Thoracic aorta (tissue), 2 donors: ENCODE measurements around the gene CFAP210. TPM values are rescaled to one million over a fixed set of nuclear protein-coding genes. Genes with fewer than 3 reads are reported as not detected.
"Not testable (repeated sequence)": the region's sequence is repeated elsewhere in the genome, so short reads cannot be mapped to it uniquely, and the experiment has no call there.

ENCODE experiments used
- ATAC-seq: fragments of 150-250 bp; one replicate; pipeline ENCODE4 v1.8.0; 2017; ENCODE audit warnings: low read depth; ENCODE audit not compliant: insufficient number of reproducible peaks, low FRiP score
- DNase-seq: peaks from one replicate; pipeline ENCODE4 v3.0.0-alpha.2; 2020; ENCODE audit warnings: low spot score
- H3K27ac ChIP-seq, 2 donors: fragments of 200-600 bp; sonication (generic); 1 replicate in 1 of 2; 2 replicates in 1 of 2; pipeline ENCODE4 v1.5.1; 2016; ENCODE audit warnings: mild to moderate bottlenecking in 2 of 2, moderate library complexity in 2 of 2
- H3K27me3 ChIP-seq: fragments of 200-600 bp; sonication (generic); replicated peaks from 2 replicates; pipeline ENCODE4 v1.6.0; 2016; ENCODE audit warnings: mild to moderate bottlenecking; ENCODE audit not compliant: insufficient read depth
- H3K36me3 ChIP-seq: fragments of 200-600 bp; sonication (generic); one replicate; pipeline ENCODE4 v1.5.1; 2016
- H3K4me1 ChIP-seq, 2 donors: fragments of 200-600 bp; sonication (generic); 1 replicate in 1 of 2; 2 replicates in 1 of 2; pipeline versions ENCODE4 v1.5.1 to v1.6.0; 2016; ENCODE audit warnings: low read depth in 2 of 2, mild to moderate bottlenecking in 1 of 2; ENCODE audit not compliant: control insufficient read depth in 1 of 2
- H3K4me3 ChIP-seq: fragments of 200-600 bp; sonication (generic); 2 replicates; pipeline ENCODE4 v1.5.1; 2016; ENCODE audit warnings: mild to moderate bottlenecking
- H3K9me3 ChIP-seq: fragments of 200-600 bp; sonication (generic); 2 replicates; pipeline ENCODE4 v1.5.1; 2016
- total RNA-seq, 2 donors: library from RNA; depleted of rRNA; stranded (reverse); fragments of >200 nt; gene quantifications; one replicate each; pipeline versions ENCODE4 v1.1.0 to v1.2.3, GENCODE V29; 2016
- TF ChIP-seq, protein P1 (sequence below): fragments of 200-600 bp; sonication (generic); IDR thresholded peaks from one replicate; pipeline ENCODE4 v1.5.1; 2019; ENCODE audit warnings: antibody characterized with exemption

Gene CFAP210
- total RNA-seq, 2 donors from 2014 or later, result not detected

DNA sequence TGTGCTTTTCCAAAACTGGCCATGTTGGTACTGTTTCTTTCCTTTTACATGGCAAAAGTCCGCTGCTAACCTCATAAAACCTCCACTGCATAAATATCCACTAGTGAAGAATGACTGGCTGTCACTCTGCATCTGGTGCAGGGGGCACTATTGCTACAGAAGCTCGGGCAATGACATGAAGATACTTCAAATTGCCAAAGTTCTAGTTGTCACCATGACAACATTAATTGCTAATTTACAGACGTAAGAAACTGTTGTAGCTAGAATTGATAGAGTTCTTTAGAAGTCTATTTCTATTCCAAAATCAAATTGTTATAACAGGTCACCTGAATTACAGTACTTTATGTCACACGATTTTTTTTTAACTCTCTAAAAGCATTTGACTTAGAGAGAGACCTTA is 845 bp downstream of the CFAP210 start:
- DNase-seq (no peak), ATAC-seq (no peak)
- TF ChIP-seq, protein P1, sequence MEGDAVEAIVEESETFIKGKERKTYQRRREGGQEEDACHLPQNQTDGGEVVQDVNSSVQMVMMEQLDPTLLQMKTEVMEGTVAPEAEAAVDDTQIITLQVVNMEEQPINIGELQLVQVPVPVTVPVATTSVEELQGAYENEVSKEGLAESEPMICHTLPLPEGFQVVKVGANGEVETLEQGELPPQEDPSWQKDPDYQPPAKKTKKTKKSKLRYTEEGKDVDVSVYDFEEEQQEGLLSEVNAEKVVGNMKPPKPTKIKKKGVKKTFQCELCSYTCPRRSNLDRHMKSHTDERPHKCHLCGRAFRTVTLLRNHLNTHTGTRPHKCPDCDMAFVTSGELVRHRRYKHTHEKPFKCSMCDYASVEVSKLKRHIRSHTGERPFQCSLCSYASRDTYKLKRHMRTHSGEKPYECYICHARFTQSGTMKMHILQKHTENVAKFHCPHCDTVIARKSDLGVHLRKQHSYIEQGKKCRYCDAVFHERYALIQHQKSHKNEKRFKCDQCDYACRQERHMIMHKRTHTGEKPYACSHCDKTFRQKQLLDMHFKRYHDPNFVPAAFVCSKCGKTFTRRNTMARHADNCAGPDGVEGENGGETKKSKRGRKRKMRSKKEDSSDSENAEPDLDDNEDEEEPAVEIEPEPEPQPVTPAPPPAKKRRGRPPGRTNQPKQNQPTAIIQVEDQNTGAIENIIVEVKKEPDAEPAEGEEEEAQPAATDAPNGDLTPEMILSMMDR, result no peak
- Histone ChIP-seq H3K4me3 (peak overlapping the region; percentile 94), H3K36me3 (no peaks in the 10 kb centered on the region), H3K4me1 (peaks cover 0 to 17% of the 10 kb centered on the region in 2 donors), H3K27me3 (no peaks in the 10 kb centered on the region), H3K27ac (no peak overlapping the region), H3K9me3 (no peaks in the 10 kb centered on the region)

DNA sequence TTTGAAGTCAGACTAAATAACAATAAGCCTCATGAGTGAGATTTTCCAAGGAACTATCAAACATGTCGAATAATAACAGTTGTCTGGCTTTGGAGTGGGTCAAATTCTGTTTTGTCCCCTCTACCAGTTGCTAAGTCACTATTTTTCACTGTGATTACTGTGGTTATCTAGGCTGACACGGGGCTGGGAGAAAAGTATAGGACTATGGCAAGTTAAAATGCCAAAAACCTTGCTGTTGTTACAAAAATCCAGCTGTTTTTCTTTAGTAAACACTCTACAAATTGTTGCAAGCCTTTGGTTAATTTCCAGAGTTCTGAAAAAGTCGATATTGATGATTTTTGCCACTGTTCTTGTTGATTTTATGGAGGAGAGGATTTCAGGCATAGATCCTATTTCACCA is 1.5 kb downstream of the CFAP210 start:
- TF ChIP-seq, protein P1, result no peak
- ATAC-seq (no peak), DNase-seq (no peak)
- Histone ChIP-seq H3K4me1 (peaks cover 0 to 17% of the 10 kb centered on the region in 2 donors), H3K36me3 (no peaks in the 10 kb centered on the region), H3K9me3 (no peaks in the 10 kb centered on the region), H3K4me3 (no peak overlapping the region), H3K27ac (no peak overlapping the region), H3K27me3 (no peaks in the 10 kb centered on the region)

- no peak overlapping the region for H3K4me3 ChIP-seq
- H3K36me3 ChIP-seq, result no peaks in the 10 kb centered on the region
- no peaks in the 10 kb centered on the region for H3K27me3 ChIP-seq
- ATAC-seq (no peak), DNase-seq (no peak)
- no peak overlapping the region for H3K27ac ChIP-seq
- H3K9me3 ChIP-seq, result no peaks in the 10 kb centered on the region
- peaks cover 0 to 17% of the 10 kb centered on the region in 2 donors for H3K4me1 ChIP-seq
- TF ChIP-seq, protein P1, result no peak
Measured at GRCh38 chr2:169690958-169691357, 3.2 kb downstream of the CFAP210 start.

DNA sequence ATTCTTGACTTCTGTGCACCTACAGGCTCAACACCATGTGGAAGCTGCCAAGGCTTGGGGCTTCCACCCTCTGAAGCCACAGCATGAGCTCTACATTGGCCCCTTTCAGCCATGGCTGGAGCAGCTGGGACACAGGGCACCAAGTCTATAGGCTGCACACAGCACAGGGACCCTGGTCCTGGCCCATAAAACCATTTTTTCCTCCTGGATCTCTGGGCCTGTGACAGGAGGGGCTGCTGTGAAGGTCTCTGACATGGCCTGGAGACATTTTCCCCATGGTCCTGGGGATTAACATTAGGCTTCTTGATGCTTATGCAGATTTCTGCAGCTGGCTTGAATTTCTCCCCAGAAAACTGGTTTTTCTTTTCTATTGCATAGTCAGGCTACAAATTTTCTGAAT is 6.3 kb downstream of the CFAP210 start:
- H3K27ac ChIP-seq, H3K4me3 ChIP-seq, H3K9me3 ChIP-seq, ATAC-seq, DNase-seq, H3K4me1 ChIP-seq, H3K27me3 ChIP-seq, H3K36me3 ChIP-seq: not testable (repeated sequence)

DNA sequence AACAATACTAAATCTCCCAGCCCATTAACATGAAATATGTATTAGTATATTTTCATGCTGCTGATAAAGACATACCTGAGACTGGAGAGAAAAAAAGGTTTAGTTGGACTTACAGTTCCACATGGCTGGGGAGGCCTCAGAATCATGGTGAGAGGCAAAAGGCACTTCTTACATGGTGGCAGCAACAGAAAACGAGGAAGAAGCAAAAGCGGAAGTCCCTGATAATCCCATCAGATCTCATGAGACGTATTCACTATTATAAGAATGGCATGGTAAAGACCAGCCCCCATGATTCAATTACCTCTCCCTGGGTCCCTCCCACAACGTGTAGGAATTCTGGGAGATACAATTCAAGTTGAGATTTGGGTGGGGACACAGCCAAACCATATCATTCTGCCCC is 7.4 kb downstream of the CFAP210 start:
- H3K36me3 ChIP-seq, H3K27me3 ChIP-seq, H3K9me3 ChIP-seq, H3K27ac ChIP-seq, ATAC-seq, H3K4me3 ChIP-seq, DNase-seq, H3K4me1 ChIP-seq: not testable (repeated sequence)

GRCh38 chr2:169684712-169685111 is 9.5 kb downstream of the CFAP210 start:
- H3K4me3 ChIP-seq, DNase-seq, ATAC-seq, H3K27ac ChIP-seq, H3K9me3 ChIP-seq, H3K4me1 ChIP-seq, H3K27me3 ChIP-seq, H3K36me3 ChIP-seq: not testable (repeated sequence)

DNA sequence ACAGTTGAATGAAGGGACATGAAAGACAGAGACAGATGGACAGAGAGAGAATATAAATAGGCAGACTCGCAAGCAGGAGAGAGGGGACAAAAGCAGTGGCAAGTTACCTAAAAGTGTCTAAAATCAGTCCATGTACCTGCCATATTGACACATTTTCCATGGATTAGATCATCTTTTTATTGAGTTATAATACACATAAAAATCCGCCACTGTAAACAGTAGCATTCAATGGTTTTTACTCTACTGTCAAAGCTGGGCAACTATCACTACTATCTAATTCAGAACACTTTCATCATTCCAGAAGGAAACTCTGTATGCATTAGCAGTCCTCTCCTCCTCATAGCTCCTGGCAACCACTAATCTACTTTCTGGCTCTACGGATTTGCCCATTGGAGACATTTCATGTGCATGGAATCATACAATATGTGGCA is 10.1 kb downstream of the CFAP210 start:
- H3K27me3 ChIP-seq, result no peaks in the 10 kb centered on the region
- no peak overlapping the region for H3K4me3 ChIP-seq
- no peaks in the 10 kb centered on the region for H3K36me3 ChIP-seq
- H3K27ac ChIP-seq, result no peak overlapping the region
- no peak for ATAC-seq
- no peaks in the 10 kb centered on the region for H3K9me3 ChIP-seq
- no peak for DNase-seq
- TF ChIP-seq, protein P1, result no peak
- H3K4me1 ChIP-seq, result no peaks in the 10 kb centered on the region
